ENCODE results near the gene SEZ6.
A peak's percentile ranks its signal among the peaks of the same experiment; 100 is the strongest.

Gene SEZ6, protein sequence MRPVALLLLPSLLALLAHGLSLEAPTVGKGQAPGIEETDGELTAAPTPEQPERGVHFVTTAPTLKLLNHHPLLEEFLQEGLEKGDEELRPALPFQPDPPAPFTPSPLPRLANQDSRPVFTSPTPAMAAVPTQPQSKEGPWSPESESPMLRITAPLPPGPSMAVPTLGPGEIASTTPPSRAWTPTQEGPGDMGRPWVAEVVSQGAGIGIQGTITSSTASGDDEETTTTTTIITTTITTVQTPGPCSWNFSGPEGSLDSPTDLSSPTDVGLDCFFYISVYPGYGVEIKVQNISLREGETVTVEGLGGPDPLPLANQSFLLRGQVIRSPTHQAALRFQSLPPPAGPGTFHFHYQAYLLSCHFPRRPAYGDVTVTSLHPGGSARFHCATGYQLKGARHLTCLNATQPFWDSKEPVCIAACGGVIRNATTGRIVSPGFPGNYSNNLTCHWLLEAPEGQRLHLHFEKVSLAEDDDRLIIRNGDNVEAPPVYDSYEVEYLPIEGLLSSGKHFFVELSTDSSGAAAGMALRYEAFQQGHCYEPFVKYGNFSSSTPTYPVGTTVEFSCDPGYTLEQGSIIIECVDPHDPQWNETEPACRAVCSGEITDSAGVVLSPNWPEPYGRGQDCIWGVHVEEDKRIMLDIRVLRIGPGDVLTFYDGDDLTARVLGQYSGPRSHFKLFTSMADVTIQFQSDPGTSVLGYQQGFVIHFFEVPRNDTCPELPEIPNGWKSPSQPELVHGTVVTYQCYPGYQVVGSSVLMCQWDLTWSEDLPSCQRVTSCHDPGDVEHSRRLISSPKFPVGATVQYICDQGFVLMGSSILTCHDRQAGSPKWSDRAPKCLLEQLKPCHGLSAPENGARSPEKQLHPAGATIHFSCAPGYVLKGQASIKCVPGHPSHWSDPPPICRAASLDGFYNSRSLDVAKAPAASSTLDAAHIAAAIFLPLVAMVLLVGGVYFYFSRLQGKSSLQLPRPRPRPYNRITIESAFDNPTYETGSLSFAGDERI

DNA sequence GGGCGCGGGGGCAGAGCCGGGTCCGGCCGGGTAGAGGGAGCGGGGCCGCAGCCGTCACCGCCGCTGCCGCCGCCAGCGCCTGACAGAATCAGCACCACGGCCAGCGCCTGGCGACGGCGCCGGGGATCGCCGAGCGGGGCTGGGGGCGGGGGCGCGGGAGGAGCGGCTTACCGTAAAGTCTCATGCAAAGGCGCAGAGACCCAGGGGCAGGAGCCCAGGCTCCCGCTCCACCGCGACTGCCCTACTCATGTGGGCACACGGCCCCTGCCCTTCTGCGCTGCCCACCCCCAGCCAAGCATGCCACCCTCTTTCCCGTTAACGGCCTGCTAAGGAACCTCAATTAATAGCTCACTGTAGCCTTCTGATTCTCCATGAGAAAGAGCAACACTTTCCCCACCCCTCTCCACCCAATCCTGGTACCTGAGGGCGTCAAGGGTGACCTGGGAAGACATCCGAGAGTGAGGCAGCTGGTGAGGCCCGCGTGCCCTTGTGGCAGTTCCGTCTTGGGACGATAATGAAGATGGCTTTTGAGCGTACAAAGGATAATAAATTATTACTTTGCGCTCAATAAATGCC lies at the start of gene SEZ6:
SEZ6 (minus strand) TSS at position 98 of the 576 bp plus-strand sequence. CDS start 164 bp downstream, outside the sequence.
- no peaks in the 10 kb centered on the region for H3K4me1 ChIP-seq (ENCODE audit: control insufficient read depth, insufficient read depth, low read length)
- H3K27me3 ChIP-seq (replicated peaks; ENCODE audit: control insufficient read depth, insufficient read depth, low read length) = peaks cover 89% of the 10 kb centered on the region
- peak; percentile 85 for DNase-seq (ENCODE audit: low read depth)
- no peaks in the 10 kb centered on the region for H3K36me3 ChIP-seq (ENCODE audit: control insufficient read depth, insufficient read depth, low read length, severe bottlenecking)
- H3K4me3 ChIP-seq (ENCODE audit: low read length) = no peak within 1 kb of the TSS
- H3K9me3 ChIP-seq (ENCODE audit: control insufficient read depth, low read length) = no peaks in the 10 kb centered on the region
- no peak within 1 kb of the TSS for H3K9ac ChIP-seq (ENCODE audit: low read length)

DNA sequence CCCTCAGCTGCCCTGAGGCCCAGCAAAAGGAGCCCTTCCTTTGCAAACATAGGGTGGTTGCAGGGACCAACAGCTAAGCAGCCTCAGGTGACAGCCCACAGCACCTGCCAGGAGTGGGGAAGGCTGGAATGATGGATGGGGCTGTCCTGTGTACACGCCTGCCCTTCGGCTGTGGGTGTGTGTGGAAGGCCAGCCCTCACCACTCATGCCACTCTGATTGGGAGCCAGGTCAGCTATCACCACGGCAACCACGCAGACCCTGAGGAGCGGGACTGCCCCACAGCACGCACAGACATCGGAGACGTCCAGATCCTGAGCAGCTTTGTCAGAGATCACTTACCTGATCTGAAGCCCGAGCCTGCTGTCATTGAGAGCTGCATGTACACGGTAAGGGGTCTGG lies 49.0 kb upstream of the SEZ6 start:
- peaks cover 64% of the 10 kb centered on the region for H3K27me3 ChIP-seq (replicated peaks; ENCODE audit: control insufficient read depth, insufficient read depth, low read length)
- H3K9me3 ChIP-seq (ENCODE audit: control insufficient read depth, low read length) = no peaks in the 10 kb centered on the region
- H3K9ac ChIP-seq (ENCODE audit: low read length) = no peak overlapping the region
- no peaks in the 10 kb centered on the region for H3K4me1 ChIP-seq (ENCODE audit: control insufficient read depth, insufficient read depth, low read length)
- DNase-seq (ENCODE audit: low read depth) = no peak
- H3K4me3 ChIP-seq (ENCODE audit: low read length) = no peak overlapping the region
- no peaks in the 10 kb centered on the region for H3K36me3 ChIP-seq (ENCODE audit: control insufficient read depth, insufficient read depth, low read length, severe bottlenecking)

DNA sequence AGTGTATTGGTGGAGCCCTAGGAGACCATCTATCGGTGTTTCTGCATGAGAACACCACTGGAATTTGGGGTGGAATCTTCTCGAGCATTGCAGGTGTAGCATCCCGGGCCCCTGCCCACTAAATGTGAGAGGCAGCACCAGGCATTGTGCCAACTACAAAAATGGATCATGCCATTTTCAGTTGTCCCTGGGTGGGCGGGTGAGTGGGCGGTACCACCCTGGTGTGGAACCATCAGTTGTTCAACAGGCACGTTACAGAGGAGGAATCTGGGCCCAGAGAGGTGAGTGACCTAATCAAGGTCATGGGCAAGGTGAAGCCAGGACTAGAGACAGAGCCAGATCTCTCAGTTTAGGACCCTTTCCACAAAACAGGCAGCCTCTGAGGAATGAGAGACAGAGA lies 45.9 kb upstream of the SEZ6 start:
- no peaks in the 10 kb centered on the region for H3K9me3 ChIP-seq (ENCODE audit: control insufficient read depth, low read length)
- peaks cover 62% of the 10 kb centered on the region for H3K27me3 ChIP-seq (replicated peaks; ENCODE audit: control insufficient read depth, insufficient read depth, low read length)
- H3K4me3 ChIP-seq (ENCODE audit: low read length) = no peak overlapping the region
- no peak overlapping the region for H3K9ac ChIP-seq (ENCODE audit: low read length)
- DNase-seq (ENCODE audit: low read depth) = no peak
- H3K36me3 ChIP-seq (ENCODE audit: control insufficient read depth, insufficient read depth, low read length, severe bottlenecking) = no peaks in the 10 kb centered on the region
- H3K4me1 ChIP-seq (ENCODE audit: control insufficient read depth, insufficient read depth, low read length) = peaks cover 1% of the 10 kb centered on the region

DNA sequence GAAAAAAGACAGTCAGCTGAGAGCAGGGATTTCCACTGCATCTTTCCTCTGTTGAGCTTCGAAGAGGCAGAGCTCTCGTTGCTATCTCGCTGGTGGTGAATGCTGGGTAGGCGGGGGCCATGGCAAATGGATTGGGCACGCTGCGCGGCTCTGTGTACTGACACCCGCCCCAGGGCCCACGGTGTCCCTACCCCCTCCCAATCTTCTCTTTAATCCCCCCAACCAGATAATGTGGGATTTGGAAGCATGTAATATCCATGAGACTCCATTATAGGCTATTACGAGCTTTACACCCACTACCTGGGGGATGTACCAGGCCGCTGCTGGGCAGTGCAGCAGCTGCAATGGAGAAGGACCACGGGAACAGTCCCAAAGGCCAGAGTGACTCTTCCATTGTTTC lies 45.4 kb upstream of the SEZ6 start:
- DNase-seq (ENCODE audit: low read depth) = no peak
- Histone ChIP-seq H3K9ac (ENCODE audit: low read length) (no peak overlapping the region), H3K27me3 (replicated peaks; ENCODE audit: control insufficient read depth, insufficient read depth, low read length) (peaks cover 62% of the 10 kb centered on the region), H3K9me3 (ENCODE audit: control insufficient read depth, low read length) (no peaks in the 10 kb centered on the region), H3K4me1 (ENCODE audit: control insufficient read depth, insufficient read depth, low read length) (peaks cover 7% of the 10 kb centered on the region), H3K36me3 (ENCODE audit: control insufficient read depth, insufficient read depth, low read length, severe bottlenecking) (no peaks in the 10 kb centered on the region), H3K4me3 (ENCODE audit: low read length) (no peak overlapping the region)

DNA sequence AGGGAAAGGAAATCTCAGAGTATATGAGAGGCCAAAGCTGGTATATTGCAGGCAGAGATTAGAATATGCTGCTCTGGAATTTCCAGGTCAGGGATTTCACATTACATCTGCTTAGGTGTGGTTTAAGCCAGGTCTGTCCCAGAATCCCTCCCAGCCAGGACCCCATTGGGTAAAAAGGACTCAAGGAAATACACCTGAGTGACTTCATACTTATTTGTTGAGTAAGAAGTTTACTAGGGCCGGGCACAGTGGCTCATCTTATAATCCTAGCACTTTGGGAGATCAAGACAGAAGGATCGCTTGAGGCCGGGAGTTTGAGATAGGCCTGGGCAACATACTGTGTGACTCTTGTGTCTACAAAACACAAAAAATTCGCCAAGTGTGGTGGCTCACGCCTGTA lies 44.3 kb upstream of the SEZ6 start:
- no peak overlapping the region for H3K9ac ChIP-seq (ENCODE audit: low read length)
- no peak for DNase-seq (ENCODE audit: low read depth)
- H3K27me3 ChIP-seq (replicated peaks; ENCODE audit: control insufficient read depth, insufficient read depth, low read length) = peaks cover 52% of the 10 kb centered on the region
- no peaks in the 10 kb centered on the region for H3K9me3 ChIP-seq (ENCODE audit: control insufficient read depth, low read length)
- H3K4me3 ChIP-seq (ENCODE audit: low read length) = no peak overlapping the region
- H3K4me1 ChIP-seq (ENCODE audit: control insufficient read depth, insufficient read depth, low read length) = peaks cover 13% of the 10 kb centered on the region
- no peaks in the 10 kb centered on the region for H3K36me3 ChIP-seq (ENCODE audit: control insufficient read depth, insufficient read depth, low read length, severe bottlenecking)

DNA sequence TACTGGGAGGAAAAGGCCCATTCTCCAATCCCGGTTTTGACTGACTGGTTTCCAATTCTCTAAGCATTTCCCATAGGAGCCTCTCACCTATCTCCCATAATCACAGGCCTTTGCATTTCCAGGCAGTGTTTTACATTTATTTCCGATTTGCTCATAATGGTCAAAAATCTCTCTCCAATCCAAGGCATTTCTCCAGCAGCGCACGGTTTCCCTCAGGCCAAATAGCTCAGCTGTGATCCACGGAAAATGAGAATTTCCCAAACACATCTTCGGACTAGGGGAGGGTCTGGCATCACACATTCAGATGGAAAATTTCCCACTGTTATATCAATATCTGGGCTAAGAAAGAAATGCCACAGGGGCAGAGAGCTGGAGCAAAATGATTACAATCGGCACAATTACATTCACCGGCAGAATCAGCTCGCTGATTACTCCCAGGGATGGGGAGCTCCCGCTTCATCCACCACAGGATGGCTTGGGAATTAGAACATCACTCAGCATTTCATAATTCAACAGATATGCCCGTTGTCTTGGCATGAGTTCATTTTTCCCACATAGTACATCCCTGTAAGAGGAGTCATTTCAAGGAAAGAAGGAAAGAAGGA lies 43.8 kb upstream of the SEZ6 start:
- no peak for DNase-seq (ENCODE audit: low read depth)
- Histone ChIP-seq H3K9me3 (ENCODE audit: control insufficient read depth, low read length) (no peaks in the 10 kb centered on the region), H3K27me3 (replicated peaks; ENCODE audit: control insufficient read depth, insufficient read depth, low read length) (peaks cover 52% of the 10 kb centered on the region), H3K9ac (ENCODE audit: low read length) (no peak overlapping the region), H3K36me3 (ENCODE audit: control insufficient read depth, insufficient read depth, low read length, severe bottlenecking) (no peaks in the 10 kb centered on the region), H3K4me3 (ENCODE audit: low read length) (no peak overlapping the region), H3K4me1 (ENCODE audit: control insufficient read depth, insufficient read depth, low read length) (peaks cover 13% of the 10 kb centered on the region)

DNA sequence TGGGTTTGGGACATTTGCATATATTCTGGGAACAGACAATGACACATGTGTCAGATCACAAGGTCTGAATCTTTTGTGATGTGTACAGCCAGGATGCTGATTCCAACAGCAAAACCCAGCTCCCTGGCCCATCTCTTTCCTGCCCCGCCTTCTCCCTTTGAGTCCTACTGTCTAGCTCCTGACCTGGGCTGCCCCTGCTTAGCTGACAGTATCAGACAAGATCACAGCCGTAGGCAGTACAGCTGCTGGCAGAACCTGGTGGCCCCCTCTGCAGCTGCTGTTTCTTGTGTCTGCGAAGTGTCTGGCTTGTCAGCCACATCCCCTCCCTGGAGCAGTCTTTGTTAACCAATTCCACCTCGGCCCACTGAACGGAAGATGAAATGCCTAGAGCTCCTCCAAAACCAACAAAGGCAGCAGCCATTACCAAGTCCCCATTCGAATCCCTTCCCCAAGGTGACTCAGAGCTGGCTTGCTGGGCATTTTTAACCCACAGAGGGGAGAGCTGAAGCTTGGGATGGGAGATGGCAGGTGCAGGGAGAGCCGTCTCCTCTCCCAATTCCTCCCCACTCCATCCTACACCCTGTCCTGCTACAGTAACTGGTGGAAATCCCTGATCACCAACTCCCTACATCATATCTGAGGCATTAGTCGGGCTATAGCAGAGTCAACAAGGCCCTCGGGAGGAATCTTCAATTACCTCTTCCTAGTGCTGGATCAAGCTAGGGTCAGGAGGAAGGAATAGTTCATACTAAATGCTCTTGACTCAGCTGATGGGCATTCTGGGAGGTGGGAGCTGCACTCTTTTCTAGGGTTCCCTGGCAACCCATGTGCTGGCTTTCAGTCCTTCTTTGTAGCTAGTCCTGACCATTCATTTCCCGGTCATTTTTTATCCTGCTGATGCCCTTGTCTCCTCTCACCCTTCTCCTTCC lies 42.9 kb upstream of the SEZ6 start:
- H3K9me3 ChIP-seq (ENCODE audit: control insufficient read depth, low read length) = no peaks in the 10 kb centered on the region
- H3K4me3 ChIP-seq (ENCODE audit: low read length) = no peak overlapping the region
- no peak overlapping the region for H3K9ac ChIP-seq (ENCODE audit: low read length)
- H3K4me1 ChIP-seq (ENCODE audit: control insufficient read depth, insufficient read depth, low read length) = peaks cover 13% of the 10 kb centered on the region
- H3K27me3 ChIP-seq (replicated peaks; ENCODE audit: control insufficient read depth, insufficient read depth, low read length) = peaks cover 46% of the 10 kb centered on the region
- no peaks in the 10 kb centered on the region for H3K36me3 ChIP-seq (ENCODE audit: control insufficient read depth, insufficient read depth, low read length, severe bottlenecking)
- DNase-seq (ENCODE audit: low read depth) = no peak

DNA sequence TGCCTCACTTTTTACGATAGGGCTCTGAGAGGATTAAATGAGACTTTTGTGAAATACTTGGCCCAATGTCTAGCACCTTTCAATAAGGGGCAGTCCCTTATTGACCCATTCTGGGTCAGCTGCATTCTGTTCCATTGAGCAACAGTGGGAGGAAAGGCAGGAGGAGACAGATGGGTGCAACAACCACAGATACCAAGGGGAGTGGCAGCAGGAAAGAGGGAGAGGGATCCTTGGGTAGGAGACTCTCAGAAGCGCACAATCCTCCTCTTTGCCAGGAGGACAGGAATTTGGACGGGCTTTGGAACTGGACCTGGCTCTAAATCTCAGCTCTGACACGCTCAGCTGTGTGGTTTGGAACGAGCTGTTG lies 40.6 kb upstream of the SEZ6 start:
- H3K27me3 ChIP-seq (replicated peaks; ENCODE audit: control insufficient read depth, insufficient read depth, low read length) = peaks cover 24% of the 10 kb centered on the region
- H3K4me3 ChIP-seq (ENCODE audit: low read length) = no peak overlapping the region
- no peak for DNase-seq (ENCODE audit: low read depth)
- no peaks in the 10 kb centered on the region for H3K9me3 ChIP-seq (ENCODE audit: control insufficient read depth, low read length)
- H3K9ac ChIP-seq (ENCODE audit: low read length) = no peak overlapping the region
- H3K36me3 ChIP-seq (ENCODE audit: control insufficient read depth, insufficient read depth, low read length, severe bottlenecking) = no peaks in the 10 kb centered on the region
- peaks cover 24% of the 10 kb centered on the region for H3K4me1 ChIP-seq (ENCODE audit: control insufficient read depth, insufficient read depth, low read length)

DNA sequence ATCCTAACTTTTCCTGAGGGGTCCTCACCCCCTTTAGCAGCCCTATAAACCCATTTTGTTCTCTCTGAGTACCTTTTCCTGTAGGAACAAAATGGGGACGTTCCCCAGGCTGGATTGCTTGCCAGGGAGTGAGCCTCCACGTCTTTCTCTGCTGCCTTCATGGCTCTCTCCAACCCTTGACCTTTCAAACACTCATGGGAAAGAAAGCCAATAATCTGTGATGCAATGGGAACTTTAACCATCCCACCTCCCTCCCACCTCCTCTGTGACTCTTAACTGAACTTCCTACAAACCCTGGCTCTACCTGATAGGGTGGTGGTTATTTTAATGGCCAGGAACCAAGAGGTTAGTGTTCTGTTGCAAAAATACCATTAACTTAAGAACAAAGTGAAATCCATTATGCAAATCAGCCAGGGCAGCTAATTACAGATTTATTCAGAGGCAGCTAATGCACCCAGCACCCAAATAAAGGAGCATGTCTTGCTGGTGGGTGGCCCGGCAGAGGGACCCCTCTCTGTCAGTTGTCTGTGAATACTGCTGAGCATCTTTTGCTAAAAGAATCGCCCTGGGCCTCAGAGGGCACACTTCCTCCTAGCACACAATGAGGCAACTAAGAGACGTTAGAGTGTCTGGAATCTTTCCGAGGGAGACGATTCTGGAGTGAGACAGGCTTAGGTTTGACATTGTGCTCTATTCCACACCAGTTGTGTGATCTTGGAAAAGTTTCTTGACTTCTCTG lies 40.1 kb upstream of the SEZ6 start:
- Histone ChIP-seq H3K9me3 (ENCODE audit: control insufficient read depth, low read length) (no peaks in the 10 kb centered on the region), H3K4me3 (ENCODE audit: low read length) (no peak overlapping the region), H3K4me1 (ENCODE audit: control insufficient read depth, insufficient read depth, low read length) (peaks cover 24% of the 10 kb centered on the region), H3K9ac (ENCODE audit: low read length) (no peak overlapping the region), H3K36me3 (ENCODE audit: control insufficient read depth, insufficient read depth, low read length, severe bottlenecking) (no peaks in the 10 kb centered on the region), H3K27me3 (replicated peaks; ENCODE audit: control insufficient read depth, insufficient read depth, low read length) (peaks cover 19% of the 10 kb centered on the region)
- no peak for DNase-seq (ENCODE audit: low read depth)

DNA sequence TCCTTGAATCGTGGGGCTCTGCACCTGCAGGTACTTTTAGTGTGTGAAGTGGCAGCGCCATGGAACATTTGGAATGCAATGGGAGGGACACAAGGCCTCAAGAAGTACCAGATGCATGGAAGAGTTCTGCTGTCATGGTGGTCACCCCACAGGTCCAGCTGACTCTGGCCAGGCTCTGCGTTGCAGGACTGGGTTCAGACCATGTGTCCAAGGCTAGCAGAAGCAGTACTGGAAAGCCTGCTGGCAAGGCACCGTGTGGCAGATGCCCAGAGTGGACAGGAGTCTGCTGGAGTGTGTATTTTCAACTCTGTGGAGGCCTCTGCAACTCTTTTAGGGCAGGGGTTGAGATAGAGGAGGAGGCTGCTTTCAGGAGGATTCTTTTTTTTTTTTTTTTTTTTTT lies 39.2 kb upstream of the SEZ6 start:
- Histone ChIP-seq H3K4me3 (ENCODE audit: low read length) (no peak overlapping the region), H3K4me1 (ENCODE audit: control insufficient read depth, insufficient read depth, low read length) (peaks cover 32% of the 10 kb centered on the region), H3K36me3 (ENCODE audit: control insufficient read depth, insufficient read depth, low read length, severe bottlenecking) (no peaks in the 10 kb centered on the region), H3K9ac (ENCODE audit: low read length) (no peak overlapping the region), H3K27me3 (replicated peaks; ENCODE audit: control insufficient read depth, insufficient read depth, low read length) (peaks cover 19% of the 10 kb centered on the region), H3K9me3 (ENCODE audit: control insufficient read depth, low read length) (no peaks in the 10 kb centered on the region)
- no peak for DNase-seq (ENCODE audit: low read depth)
